GM18508 (cell line): ENCODE measurements around the gene CYTH4.
"Not testable (repeated sequence)": the region's sequence is repeated elsewhere in the genome, so short reads cannot be mapped to it uniquely, and the experiment has no call there.

Experiments
- ATAC-seq: cut with Tn5 transposase; IDR thresholded peaks from one replicate; pipeline ENCODE4 v1.9.1; 2021; ENCODE audit warnings: moderate number of reproducible peaks; ENCODE audit not compliant: insufficient read depth, unreplicated experiment

CYTH4 gene

GRCh38 chr22:37282385-37282677 is at the start of gene CYTH4:
Gene CYTH4, plus strand, starts transcription at chr22:37282508. Its CDS starts 62 bp downstream, at chr22:37282570.
- no peak for ATAC-seq

GRCh38 chr22:37233371-37233750 is 48.9 kb upstream of the CYTH4 start:
- not testable (repeated sequence) for ATAC-seq

GRCh38 chr22:37233751-37234631 is 48.3 kb upstream of the CYTH4 start:
- ATAC-seq, result no peak

- no peak for ATAC-seq
Observed at GRCh38 chr22:37234736-37235711, 47.3 kb upstream of the CYTH4 start.

- ATAC-seq, result no peak
Observed at GRCh38 chr22:37235897-37236607, 46.3 kb upstream of the CYTH4 start.

GRCh38 chr22:37237371-37238268 is 44.7 kb upstream of the CYTH4 start:
- ATAC-seq, result no peak

GRCh38 chr22:37239336-37240239 is 42.7 kb upstream of the CYTH4 start:
- ATAC-seq, result no peak

- no peak for ATAC-seq
Observed at GRCh38 chr22:37240240-37240940, 41.9 kb upstream of the CYTH4 start.

- no peak for ATAC-seq
Observed at GRCh38 chr22:37240941-37241320, 41.4 kb upstream of the CYTH4 start.

GRCh38 chr22:37241351-37242142 is 40.8 kb upstream of the CYTH4 start:
- no peak for ATAC-seq

GRCh38 chr22:37242395-37242918 is 39.9 kb upstream of the CYTH4 start:
- ATAC-seq, result peak; percentile 36

GRCh38 chr22:37243402-37244113 is 38.8 kb upstream of the CYTH4 start:
- ATAC-seq, result no peak

- ATAC-seq, result no peak
Observed at GRCh38 chr22:37244114-37244921, 38.0 kb upstream of the CYTH4 start, which contains the start of gene RAC2. Gene RAC2, minus strand, starts transcription at chr22:37244269. Its CDS starts 121 bp downstream, at chr22:37244148.

- ATAC-seq, result no peak
Observed at GRCh38 chr22:37244922-37245722, 37.2 kb upstream of the CYTH4 start.

- ATAC-seq, result no peak
Observed at GRCh38 chr22:37245740-37246139, 36.6 kb upstream of the CYTH4 start.
